T-helper 2 cell treated with Interferon-gamma antibody and Interleukin-4, amounts not matched to agents 5 μg/mL and 100 μg/mL, for 36 hours (primary cell): ENCODE measurements around the gene DPP4.
"Not testable (repeated sequence)": the region's sequence is repeated elsewhere in the genome, so short reads cannot be mapped to it uniquely, and the experiment has no call there.

ENCODE experiments used
- DNase-seq: peaks from one replicate; pipeline ENCODE4 v3.0.0; 2021; ENCODE audit warnings: low spot score
- H3K27ac Mint-ChIP-seq: one replicate; pipeline ENCODE4 v1.8.0; 2021; ENCODE audit warnings: mild to moderate bottlenecking, mixed read lengths
- H3K27me3 Mint-ChIP-seq: one replicate; pipeline ENCODE4 v1.8.0; 2021; ENCODE audit warnings: low read depth, mixed read lengths
- H3K36me3 Mint-ChIP-seq: one replicate; pipeline ENCODE4 v1.8.0; 2021; ENCODE audit warnings: low read depth, mixed read lengths
- H3K4me1 Mint-ChIP-seq: one replicate; pipeline ENCODE4 v1.8.0; 2021; ENCODE audit warnings: low read depth, mixed read lengths
- H3K4me3 Mint-ChIP-seq: one replicate; pipeline ENCODE4 v1.8.0; 2022; ENCODE audit warnings: mild to moderate bottlenecking, moderate library complexity, mixed read lengths
- H3K9me3 Mint-ChIP-seq: one replicate; pipeline ENCODE4 v1.8.0; 2021; ENCODE audit warnings: mixed read lengths

Gene DPP4

GRCh38 chr2:161975062-161975812 is 98.8 kb downstream of the DPP4 start:
- Mint-ChIP-seq H3K4me1 (peaks cover 56% of the 10 kb centered on the region), H3K27ac (no peak overlapping the region)
- DNase-seq: no peak

GRCh38 chr2:161974461-161974860 is 99.6 kb downstream of the DPP4 start:
- no peak overlapping the region for H3K4me3 Mint-ChIP-seq
- peaks cover 52% of the 10 kb centered on the region for H3K4me1 Mint-ChIP-seq
- H3K27ac Mint-ChIP-seq: no peak overlapping the region
- no peaks in the 10 kb centered on the region for H3K27me3 Mint-ChIP-seq
- peaks cover 39% of the 10 kb centered on the region for H3K36me3 Mint-ChIP-seq
- peaks cover 28% of the 10 kb centered on the region for H3K9me3 Mint-ChIP-seq
- no peak for DNase-seq

More at GRCh38 chr2:161975062-161975812, 98.8 kb downstream of the DPP4 start:
- Mint-ChIP-seq H3K9me3 (peaks cover 21% of the 10 kb centered on the region), H3K4me3 (no peak overlapping the region), H3K27me3 (no peaks in the 10 kb centered on the region), H3K36me3 (peaks cover 33% of the 10 kb centered on the region)

- Mint-ChIP-seq H3K27me3 (no peaks in the 10 kb centered on the region), H3K36me3 (peaks cover 48% of the 10 kb centered on the region), H3K4me3 (no peak overlapping the region), H3K4me1 (peaks cover 55% of the 10 kb centered on the region), H3K9me3 (peaks cover 32% of the 10 kb centered on the region), H3K27ac (no peak overlapping the region)
- no peak for DNase-seq
Measured at GRCh38 chr2:161972866-161973265, 101.1 kb downstream of the DPP4 start.

- Mint-ChIP-seq H3K9me3 (peaks cover 32% of the 10 kb centered on the region), H3K27ac (no peak overlapping the region), H3K27me3 (no peaks in the 10 kb centered on the region), H3K4me1 (peaks cover 53% of the 10 kb centered on the region), H3K36me3 (peaks cover 47% of the 10 kb centered on the region), H3K4me3 (no peak overlapping the region)
- DNase-seq: no peak
Measured at GRCh38 chr2:161972232-161972631, 101.8 kb downstream of the DPP4 start.

- H3K27ac Mint-ChIP-seq: no peak overlapping the region
- H3K27me3 Mint-ChIP-seq: no peaks in the 10 kb centered on the region
- peaks cover 50% of the 10 kb centered on the region for H3K36me3 Mint-ChIP-seq
- DNase-seq: no peak
- no peak overlapping the region for H3K4me3 Mint-ChIP-seq
- H3K4me1 Mint-ChIP-seq: peaks cover 52% of the 10 kb centered on the region
- H3K9me3 Mint-ChIP-seq: peaks cover 32% of the 10 kb centered on the region
Measured at GRCh38 chr2:161971551-161971950, 102.5 kb downstream of the DPP4 start.

- Mint-ChIP-seq H3K27me3 (no peaks in the 10 kb centered on the region), H3K36me3 (peaks cover 43% of the 10 kb centered on the region), H3K9me3 (peaks cover 30% of the 10 kb centered on the region), H3K4me1 (peaks cover 52% of the 10 kb centered on the region), H3K27ac (no peak overlapping the region), H3K4me3 (no peak overlapping the region)
- no peak for DNase-seq
Measured at GRCh38 chr2:161969159-161969558, 104.9 kb downstream of the DPP4 start.

- DNase-seq: no peak
- peaks cover 46% of the 10 kb centered on the region for H3K4me1 Mint-ChIP-seq
- no peaks in the 10 kb centered on the region for H3K27me3 Mint-ChIP-seq
- H3K27ac Mint-ChIP-seq: no peak overlapping the region
- H3K4me3 Mint-ChIP-seq: no peak overlapping the region
- peaks cover 27% of the 10 kb centered on the region for H3K9me3 Mint-ChIP-seq
- peaks cover 43% of the 10 kb centered on the region for H3K36me3 Mint-ChIP-seq
Measured at GRCh38 chr2:161965994-161966393, 108.0 kb downstream of the DPP4 start.

- H3K9me3 Mint-ChIP-seq: peaks cover 20% of the 10 kb centered on the region
- no peaks in the 10 kb centered on the region for H3K27me3 Mint-ChIP-seq
- H3K4me3 Mint-ChIP-seq: no peak overlapping the region
- no peak overlapping the region for H3K27ac Mint-ChIP-seq
- peaks cover 39% of the 10 kb centered on the region for H3K36me3 Mint-ChIP-seq
- DNase-seq: no peak
- peaks cover 44% of the 10 kb centered on the region for H3K4me1 Mint-ChIP-seq
Measured at GRCh38 chr2:161964160-161964559, 109.9 kb downstream of the DPP4 start.

- Mint-ChIP-seq H3K27me3 (no peaks in the 10 kb centered on the region), H3K9me3 (peaks cover 18% of the 10 kb centered on the region), H3K4me1 (peaks cover 42% of the 10 kb centered on the region), H3K36me3 (peaks cover 33% of the 10 kb centered on the region), H3K4me3 (no peak overlapping the region), H3K27ac (no peak overlapping the region)
- no peak for DNase-seq
Measured at GRCh38 chr2:161962160-161962559, 111.9 kb downstream of the DPP4 start.

- H3K27me3 Mint-ChIP-seq: no peaks in the 10 kb centered on the region
- H3K4me3 Mint-ChIP-seq: no peak overlapping the region
- peaks cover 52% of the 10 kb centered on the region for H3K4me1 Mint-ChIP-seq
- peaks cover 22% of the 10 kb centered on the region for H3K9me3 Mint-ChIP-seq
- H3K36me3 Mint-ChIP-seq: peaks cover 32% of the 10 kb centered on the region
- H3K27ac Mint-ChIP-seq: no peak overlapping the region
- DNase-seq: no peak
Measured at GRCh38 chr2:161961061-161961460, 113.0 kb downstream of the DPP4 start.

GRCh38 chr2:161956738-161957137 is 117.3 kb downstream of the DPP4 start:
- no peaks in the 10 kb centered on the region for H3K27me3 Mint-ChIP-seq
- H3K9me3 Mint-ChIP-seq: peaks cover 20% of the 10 kb centered on the region
- H3K27ac Mint-ChIP-seq: peak overlapping the region; percentile 93
- H3K4me1 Mint-ChIP-seq: peaks cover 69% of the 10 kb centered on the region
- peaks cover 34% of the 10 kb centered on the region for H3K36me3 Mint-ChIP-seq
- peak; percentile 21 for DNase-seq
- peak overlapping the region; percentile 80 for H3K4me3 Mint-ChIP-seq

- H3K27ac Mint-ChIP-seq: peak overlapping the region; percentile 80
- peaks cover 31% of the 10 kb centered on the region for H3K36me3 Mint-ChIP-seq
- H3K4me3 Mint-ChIP-seq: peak overlapping the region; percentile 22
- H3K9me3 Mint-ChIP-seq: peaks cover 20% of the 10 kb centered on the region
- DNase-seq: no peak
- H3K4me1 Mint-ChIP-seq: peaks cover 65% of the 10 kb centered on the region
- H3K27me3 Mint-ChIP-seq: no peaks in the 10 kb centered on the region
Measured at GRCh38 chr2:161955211-161955610, 118.8 kb downstream of the DPP4 start.

GRCh38 chr2:161954103-161954502 is 119.9 kb downstream of the DPP4 start:
- peaks cover 67% of the 10 kb centered on the region for H3K4me1 Mint-ChIP-seq

GRCh38 chr2:161953367-161953766 is 120.6 kb downstream of the DPP4 start:
- Mint-ChIP-seq H3K36me3 (peaks cover 19% of the 10 kb centered on the region), H3K4me1 (peaks cover 65% of the 10 kb centered on the region), H3K27ac (peak overlapping the region; percentile 86), H3K9me3 (peaks cover 13% of the 10 kb centered on the region), H3K4me3 (peak overlapping the region; percentile 70)
- DNase-seq, H3K27me3 Mint-ChIP-seq: not testable (repeated sequence)

More at GRCh38 chr2:161954103-161954502, 119.9 kb downstream of the DPP4 start:
- Mint-ChIP-seq H3K4me3 (peak overlapping the region; percentile 53), H3K9me3 (peaks cover 13% of the 10 kb centered on the region), H3K27me3 (no peaks in the 10 kb centered on the region), H3K36me3 (peaks cover 22% of the 10 kb centered on the region), H3K27ac (peak overlapping the region; percentile 86)
- no peak for DNase-seq
